ENCODE data around the gene MYH7B. TPM values are rescaled to one million over a fixed set of nuclear protein-coding genes. Genes with fewer than 3 reads are reported as not detected.

Gene MYH7B
- total RNA-seq, 1 donor from 2014 or later = 0.30 TPM

- Mint-ChIP-seq H3K4me3 (ENCODE audit: unreplicated experiment) (no peak overlapping the region), H3K27me3 (ENCODE audit: low read depth) (peaks cover 2% of the 10 kb centered on the region), H3K36me3 (ENCODE audit: low read depth) (no peaks in the 10 kb centered on the region), H3K9me3 (ENCODE audit: low read depth) (no peaks in the 10 kb centered on the region), H3K27ac (ENCODE audit: unreplicated experiment) (no peak overlapping the region), H3K4me1 (ENCODE audit: low read depth) (no peaks in the 10 kb centered on the region)
- no peak for DNase-seq (ENCODE audit: low spot score)
- no peak for TF ChIP-seq CTCF (IDR thresholded peaks at IDR 0.05)
Measured at GRCh38 chr20:34967421-34967820, 11.8 kb downstream of the MYH7B start.

GRCh38 chr20:34968042-34968775, 12.5 kb downstream of the MYH7B start:
- TF ChIP-seq CTCF (IDR thresholded peaks at IDR 0.05) = no peak
- no peak for DNase-seq (ENCODE audit: low spot score)
- H3K4me1 Mint-ChIP-seq (ENCODE audit: low read depth) = no peaks in the 10 kb centered on the region
- no peaks in the 10 kb centered on the region for H3K36me3 Mint-ChIP-seq (ENCODE audit: low read depth)
- H3K27me3 Mint-ChIP-seq (ENCODE audit: low read depth) = peaks cover 5% of the 10 kb centered on the region
- H3K4me3 Mint-ChIP-seq (ENCODE audit: unreplicated experiment) = no peak overlapping the region
- no peaks in the 10 kb centered on the region for H3K9me3 Mint-ChIP-seq (ENCODE audit: low read depth)
- H3K27ac Mint-ChIP-seq (ENCODE audit: unreplicated experiment) = no peak overlapping the region

- no peak for TF ChIP-seq CTCF (IDR thresholded peaks at IDR 0.05)
- no peaks in the 10 kb centered on the region for H3K9me3 Mint-ChIP-seq (ENCODE audit: low read depth)
- H3K27me3 Mint-ChIP-seq (ENCODE audit: low read depth) = peaks cover 16% of the 10 kb centered on the region
- no peaks in the 10 kb centered on the region for H3K36me3 Mint-ChIP-seq (ENCODE audit: low read depth)
- no peaks in the 10 kb centered on the region for H3K4me1 Mint-ChIP-seq (ENCODE audit: low read depth)
- no peak overlapping the region for H3K4me3 Mint-ChIP-seq (ENCODE audit: unreplicated experiment)
- no peak overlapping the region for H3K27ac Mint-ChIP-seq (ENCODE audit: unreplicated experiment)
- DNase-seq (ENCODE audit: low spot score) = no peak
Measured at GRCh38 chr20:34970193-34970840, 14.6 kb downstream of the MYH7B start.

- no peak overlapping the region for H3K27ac Mint-ChIP-seq (ENCODE audit: unreplicated experiment)
- no peak for TF ChIP-seq CTCF (IDR thresholded peaks at IDR 0.05)
Measured at GRCh38 chr20:34970846-34971560, 15.3 kb downstream of the MYH7B start.

GRCh38 chr20:34971561-34972235, 16.0 kb downstream of the MYH7B start:
- Mint-ChIP-seq H3K4me1 (ENCODE audit: low read depth) (no peaks in the 10 kb centered on the region), H3K27ac (ENCODE audit: unreplicated experiment) (no peak overlapping the region), H3K27me3 (ENCODE audit: low read depth) (peaks cover 16% of the 10 kb centered on the region), H3K4me3 (ENCODE audit: unreplicated experiment) (no peak overlapping the region), H3K9me3 (ENCODE audit: low read depth) (no peaks in the 10 kb centered on the region), H3K36me3 (ENCODE audit: low read depth) (no peaks in the 10 kb centered on the region)
- no peak for TF ChIP-seq CTCF (IDR thresholded peaks at IDR 0.05)
- no peak for DNase-seq (ENCODE audit: low spot score)

More at GRCh38 chr20:34970846-34971560, 15.3 kb downstream of the MYH7B start:
- Mint-ChIP-seq H3K27me3 (ENCODE audit: low read depth) (peaks cover 16% of the 10 kb centered on the region), H3K4me1 (ENCODE audit: low read depth) (no peaks in the 10 kb centered on the region), H3K4me3 (ENCODE audit: unreplicated experiment) (no peak overlapping the region), H3K9me3 (ENCODE audit: low read depth) (no peaks in the 10 kb centered on the region), H3K36me3 (ENCODE audit: low read depth) (no peaks in the 10 kb centered on the region)
- no peak for DNase-seq (ENCODE audit: low spot score)

Data from chondrocyte (in vitro differentiated cells).